ENCODE measurements around the gene PCDHGA1.

PCDHGA1 gene

DNA sequence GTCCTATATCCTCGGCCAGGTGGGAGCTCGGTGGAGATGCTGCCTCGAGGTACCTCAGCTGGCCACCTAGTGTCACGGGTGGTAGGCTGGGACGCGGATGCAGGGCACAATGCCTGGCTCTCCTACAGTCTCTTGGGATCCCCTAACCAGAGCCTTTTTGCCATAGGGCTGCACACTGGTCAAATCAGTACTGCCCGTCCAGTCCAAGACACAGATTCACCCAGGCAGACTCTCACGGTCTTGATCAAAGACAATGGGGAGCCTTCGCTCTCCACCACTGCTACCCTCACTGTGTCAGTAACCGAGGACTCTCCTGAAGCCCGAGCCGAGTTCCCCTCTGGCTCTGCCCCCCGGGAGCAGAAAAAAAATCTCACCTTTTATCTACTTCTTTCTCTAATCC lies 147.5 kb downstream of the PCDHGA1 start:
- ChIA-PET POLR2A (no interaction called here), CTCF (no interaction called here)

GRCh38 chr5:141478321-141478945 lies 148.1 kb downstream of the PCDHGA1 start:
- DNase-seq (ENCODE audit: extremely low spot score), result no peak
- TF ChIP-seq CTBP1 (IDR thresholded peaks at IDR 0.05; ENCODE audit: borderline replicate concordance) (no peak), TARDBP (IDR thresholded peaks at IDR 0.05) (no peak), BHLHE40 (IDR thresholded peaks at IDR 0.05; ENCODE audit: borderline replicate concordance) (no peak), FOXA1 (IDR thresholded peaks at IDR 0.05) (no peak), PKNOX1 (IDR thresholded peaks at IDR 0.05) (no peak), LEF1 (IDR thresholded peaks at IDR 0.05; ENCODE audit: borderline replicate concordance) (no peak), HDGF (IDR thresholded peaks at IDR 0.05; ENCODE audit: borderline replicate concordance) (no peak), FOXM1 (IDR thresholded peaks at IDR 0.05; ENCODE audit: borderline replicate concordance) (no peak)
- ChIA-PET POLR2A (no interaction called here), CTCF (no interaction called here)

More for the DNA sequence above, 147.5 kb downstream of the PCDHGA1 start:
- TF ChIP-seq SUZ12 (IDR thresholded peaks at IDR 0.05) (no peak), BHLHE40 (IDR thresholded peaks at IDR 0.05; ENCODE audit: borderline replicate concordance) (no peak), ZNF384 (IDR thresholded peaks at IDR 0.05) (no peak), SP1 (IDR thresholded peaks at IDR 0.05) (no peak), NFRKB (IDR thresholded peaks at IDR 0.05) (no peak), HDGF (IDR thresholded peaks at IDR 0.05; ENCODE audit: borderline replicate concordance) (no peak)
- no peak for DNase-seq (ENCODE audit: extremely low spot score)

DNA sequence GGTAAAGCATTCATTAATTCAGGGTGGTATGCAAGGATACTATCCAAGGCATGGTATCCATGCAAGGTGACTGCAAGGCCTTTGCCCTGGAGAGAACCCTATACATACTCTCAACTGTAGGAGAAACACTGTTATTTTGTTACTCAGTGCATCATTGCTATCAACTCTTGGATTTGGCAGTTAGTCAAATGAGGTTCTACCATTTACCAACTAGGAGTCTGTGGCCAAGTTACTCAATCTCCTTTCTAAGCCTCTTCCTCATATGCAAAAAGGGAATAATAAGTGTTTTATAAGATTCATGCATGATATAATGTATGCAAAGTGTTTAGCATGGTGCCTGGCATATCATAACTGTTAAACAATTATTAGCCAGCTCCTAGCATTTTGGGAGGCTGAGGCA lies 149.5 kb downstream of the PCDHGA1 start:
- no peak for TF ChIP-seq SUZ12 (IDR thresholded peaks at IDR 0.05)
- TF ChIP-seq TARDBP (IDR thresholded peaks at IDR 0.05), result no peak
- TF ChIP-seq HDGF (IDR thresholded peaks at IDR 0.05; ENCODE audit: borderline replicate concordance), result no peak
- CTCF ChIA-PET, result interaction anchor here (1.2 kb wide), 1 partner anchor 9 kb away, joined by 6 read pairs; no protein-coding TSS in a partner anchor
- POLR2A ChIA-PET, result no interaction called here
- no peak for DNase-seq (ENCODE audit: extremely low spot score)

- ChIA-PET POLR2A (interaction anchor here (1.2 kb wide), 1 partner anchor 8 kb away, joined by 3 read pairs; no protein-coding TSS in a partner anchor), CTCF (interaction anchor here (0.6 to 1.1 kb wide), 3 partner anchors 13 to 31 kb away, joined by 3 to 5 read pairs (median 4); no protein-coding TSS in a partner anchor)
- TF ChIP-seq ELF4 (IDR thresholded peaks at IDR 0.05) (no peak), HDGF (IDR thresholded peaks at IDR 0.05; ENCODE audit: borderline replicate concordance) (no peak), SUZ12 (IDR thresholded peaks at IDR 0.05) (no peak), L3MBTL2 (conservative IDR thresholded peaks at IDR 0.05) (no peak), PKNOX1 (IDR thresholded peaks at IDR 0.05) (no peak), TARDBP (IDR thresholded peaks at IDR 0.05) (no peak), BHLHE40 (IDR thresholded peaks at IDR 0.05; ENCODE audit: borderline replicate concordance) (no peak), FOXK2 (IDR thresholded peaks at IDR 0.05) (no peak), CTBP1 (IDR thresholded peaks at IDR 0.05; ENCODE audit: borderline replicate concordance) (no peak), LEF1 (IDR thresholded peaks at IDR 0.05; ENCODE audit: borderline replicate concordance) (no peak), ZNF384 (IDR thresholded peaks at IDR 0.05) (no peak), ARNT (IDR thresholded peaks at IDR 0.05) (no peak), FOXA1 (IDR thresholded peaks at IDR 0.05) (no peak), NFRKB (IDR thresholded peaks at IDR 0.05) (no peak), FOXM1 (IDR thresholded peaks at IDR 0.05; ENCODE audit: borderline replicate concordance) (no peak)
- DNase-seq (ENCODE audit: extremely low spot score), result no peak
These were observed 153.6 kb downstream of the PCDHGA1 start for GRCh38 chr5:141483902-141484301.

- CTCF ChIA-PET, result interaction anchor here (0.6 to 1.1 kb wide), 2 partner anchors 28 to 30 kb away, joined by 3 to 5 read pairs; no protein-coding TSS in a partner anchor
- POLR2A ChIA-PET, result interaction anchor here (1.2 kb wide), 1 partner anchor 9 kb away, joined by 3 read pairs; no protein-coding TSS in a partner anchor
- DNase-seq (ENCODE audit: extremely low spot score), result no peak
- TF ChIP-seq SP1 (IDR thresholded peaks at IDR 0.05), result no peak
- no peak for TF ChIP-seq ZNF384 (IDR thresholded peaks at IDR 0.05)
- TF ChIP-seq PKNOX1 (IDR thresholded peaks at IDR 0.05), result no peak
These were observed 154.0 kb downstream of the PCDHGA1 start for GRCh38 chr5:141484310-141484640.

- CTCF ChIA-PET, result interaction anchor here (0.6 kb wide), 1 partner anchor 30 kb away, joined by 3 read pairs; no protein-coding TSS in a partner anchor
- no peak for TF ChIP-seq SUZ12 (IDR thresholded peaks at IDR 0.05)
- TF ChIP-seq PKNOX1 (IDR thresholded peaks at IDR 0.05), result no peak
- TF ChIP-seq L3MBTL2 (conservative IDR thresholded peaks at IDR 0.05), result peak; percentile 45
- POLR2A ChIA-PET, result no interaction called here
- DNase-seq (ENCODE audit: extremely low spot score), result peak; percentile 77
These were observed 154.5 kb downstream of the PCDHGA1 start, which contains the start of gene PCDHGC4 for GRCh38 chr5:141484641-141485311. Gene PCDHGC4, plus strand, starts transcription at chr5:141485030. Its CDS starts 144 bp downstream, at chr5:141485174.

All from HEK293T (cell line).